Gastrocnemius medialis (tissue), 4 donors: ENCODE data around the gene IQUB.

Experiments used
- POLR2A ChIP-seq, 2 donors: fragments of 450-650 bp; IDR thresholded peaks; one replicate each; pipeline ENCODE4 v1.6.1; 2017; ENCODE audit warnings: antibody characterized with exemption in 2 of 2, mild to moderate bottlenecking in 2 of 2, moderate library complexity in 2 of 2
- TF ChIP-seq, protein P1 (sequence below), 5 experiments: fragments of 450-650 bp in 3 of 5; fragments of 200-600 bp in 2 of 5; sonication (generic) in 2 of 5; IDR thresholded peaks in 4 of 5; conservative IDR thresholded peaks in 1 of 5; 1 replicate in 4 of 5; 2 replicates in 1 of 5; pipeline ENCODE4 v1.5.1; 2016 to 2019; ENCODE audit warnings: antibody characterized with exemption in 5 of 5, mild to moderate bottlenecking in 3 of 5, moderate library complexity in 3 of 5

DNA sequence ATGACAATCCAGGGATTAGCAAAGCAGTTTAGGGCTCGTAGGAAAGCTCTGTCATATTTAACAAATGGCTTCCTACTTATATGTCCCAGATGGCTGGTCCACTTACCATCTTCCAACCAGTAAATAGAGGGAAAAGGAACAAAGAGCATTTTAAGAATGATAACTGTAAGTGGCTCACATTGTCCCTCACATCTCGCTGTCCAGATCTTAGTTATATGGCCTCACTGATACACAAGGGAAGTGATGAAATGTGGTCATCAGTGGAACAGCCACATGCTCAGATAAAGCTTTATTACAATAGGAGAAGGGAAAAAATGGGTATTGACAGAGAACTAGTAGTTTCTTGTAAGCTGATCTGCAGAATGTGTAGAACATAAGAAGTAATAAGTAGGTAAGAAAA lies 35.8 kb downstream of the IQUB start:
- TF ChIP-seq, protein P1, sequence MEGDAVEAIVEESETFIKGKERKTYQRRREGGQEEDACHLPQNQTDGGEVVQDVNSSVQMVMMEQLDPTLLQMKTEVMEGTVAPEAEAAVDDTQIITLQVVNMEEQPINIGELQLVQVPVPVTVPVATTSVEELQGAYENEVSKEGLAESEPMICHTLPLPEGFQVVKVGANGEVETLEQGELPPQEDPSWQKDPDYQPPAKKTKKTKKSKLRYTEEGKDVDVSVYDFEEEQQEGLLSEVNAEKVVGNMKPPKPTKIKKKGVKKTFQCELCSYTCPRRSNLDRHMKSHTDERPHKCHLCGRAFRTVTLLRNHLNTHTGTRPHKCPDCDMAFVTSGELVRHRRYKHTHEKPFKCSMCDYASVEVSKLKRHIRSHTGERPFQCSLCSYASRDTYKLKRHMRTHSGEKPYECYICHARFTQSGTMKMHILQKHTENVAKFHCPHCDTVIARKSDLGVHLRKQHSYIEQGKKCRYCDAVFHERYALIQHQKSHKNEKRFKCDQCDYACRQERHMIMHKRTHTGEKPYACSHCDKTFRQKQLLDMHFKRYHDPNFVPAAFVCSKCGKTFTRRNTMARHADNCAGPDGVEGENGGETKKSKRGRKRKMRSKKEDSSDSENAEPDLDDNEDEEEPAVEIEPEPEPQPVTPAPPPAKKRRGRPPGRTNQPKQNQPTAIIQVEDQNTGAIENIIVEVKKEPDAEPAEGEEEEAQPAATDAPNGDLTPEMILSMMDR (IDR thresholded peaks at IDR 0.05 in 4 of 5, conservative IDR thresholded peaks at IDR 0.05 in 1 of 5) = no peak
- TF ChIP-seq POLR2A (IDR thresholded peaks at IDR 0.05) = no peak
